GM21529 (cell line): ENCODE results near the gene ECPAS.
A peak's percentile ranks its signal among the peaks of the same experiment; 100 is the strongest.
"Not testable (repeated sequence)": the region's sequence is repeated elsewhere in the genome, so short reads cannot be mapped to it uniquely, and the experiment has no call there.

Experiments used
- ATAC-seq: cut with Tn5 transposase; IDR thresholded peaks from one replicate; pipeline ENCODE4 v1.9.1; 2021; ENCODE audit not compliant: unreplicated experiment

ECPAS gene, protein sequence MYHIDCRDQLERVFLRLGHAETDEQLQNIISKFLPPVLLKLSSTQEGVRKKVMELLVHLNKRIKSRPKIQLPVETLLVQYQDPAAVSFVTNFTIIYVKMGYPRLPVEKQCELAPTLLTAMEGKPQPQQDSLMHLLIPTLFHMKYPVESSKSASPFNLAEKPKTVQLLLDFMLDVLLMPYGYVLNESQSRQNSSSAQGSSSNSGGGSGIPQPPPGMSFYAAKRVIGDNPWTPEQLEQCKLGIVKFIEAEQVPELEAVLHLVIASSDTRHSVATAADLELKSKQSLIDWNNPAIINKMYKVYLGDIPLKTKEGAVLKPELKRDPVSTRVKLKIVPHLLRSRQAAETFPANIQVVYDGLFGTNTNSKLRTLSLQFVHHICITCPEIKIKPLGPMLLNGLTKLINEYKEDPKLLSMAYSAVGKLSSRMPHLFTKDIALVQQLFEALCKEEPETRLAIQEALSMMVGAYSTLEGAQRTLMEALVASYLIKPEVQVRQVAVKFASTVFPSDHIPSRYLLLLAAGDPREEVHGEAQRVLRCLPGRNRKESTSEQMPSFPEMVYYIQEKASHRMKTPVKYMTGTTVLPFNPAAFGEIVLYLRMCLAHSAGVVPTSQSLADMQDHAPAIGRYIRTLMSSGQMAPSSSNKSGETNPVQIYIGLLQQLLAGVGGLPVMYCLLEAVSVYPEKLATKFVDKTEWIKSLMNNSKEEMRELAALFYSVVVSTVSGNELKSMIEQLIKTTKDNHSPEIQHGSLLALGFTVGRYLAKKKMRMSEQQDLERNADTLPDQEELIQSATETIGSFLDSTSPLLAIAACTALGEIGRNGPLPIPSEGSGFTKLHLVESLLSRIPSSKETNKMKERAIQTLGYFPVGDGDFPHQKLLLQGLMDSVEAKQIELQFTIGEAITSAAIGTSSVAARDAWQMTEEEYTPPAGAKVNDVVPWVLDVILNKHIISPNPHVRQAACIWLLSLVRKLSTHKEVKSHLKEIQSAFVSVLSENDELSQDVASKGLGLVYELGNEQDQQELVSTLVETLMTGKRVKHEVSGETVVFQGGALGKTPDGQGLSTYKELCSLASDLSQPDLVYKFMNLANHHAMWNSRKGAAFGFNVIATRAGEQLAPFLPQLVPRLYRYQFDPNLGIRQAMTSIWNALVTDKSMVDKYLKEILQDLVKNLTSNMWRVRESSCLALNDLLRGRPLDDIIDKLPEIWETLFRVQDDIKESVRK (N-terminal part only)

DNA sequence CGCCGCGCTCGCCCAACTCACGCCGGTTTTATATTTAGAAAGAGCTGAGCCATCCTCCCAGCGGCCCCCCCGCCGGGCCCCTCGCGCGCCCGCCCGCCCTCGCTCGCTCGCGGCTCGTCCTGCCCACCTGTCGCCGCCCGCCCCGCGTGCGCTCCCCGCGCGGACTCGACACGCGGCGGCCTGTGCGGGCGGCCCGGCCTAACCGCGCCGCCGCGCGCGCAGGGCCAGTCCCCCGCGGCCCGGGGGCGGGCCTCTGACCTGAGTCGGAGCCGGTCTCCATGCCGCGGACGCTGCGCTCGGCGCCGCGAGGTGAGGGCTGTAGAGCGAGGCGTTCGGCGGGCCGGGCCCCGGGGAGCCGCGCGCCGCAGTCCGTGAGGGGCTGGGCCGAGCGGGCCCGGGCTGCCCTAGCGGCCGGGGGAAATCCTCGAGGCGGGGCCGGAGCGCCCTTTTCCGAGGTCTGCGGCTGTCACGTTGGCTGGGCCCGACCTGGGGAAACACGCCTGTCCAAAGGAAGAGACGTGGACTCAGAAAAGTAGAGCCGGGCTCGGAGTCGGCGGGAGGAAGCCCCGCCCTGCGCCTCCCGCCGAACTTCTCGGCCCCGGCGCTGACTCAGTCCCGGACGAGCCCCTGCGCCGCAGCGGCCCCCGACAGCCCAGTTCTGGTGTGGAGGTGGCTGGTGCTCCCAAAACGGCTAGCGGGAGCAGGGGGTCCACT, at the start of gene ECPAS:
Gene ECPAS (minus strand): TSS at position 526 of the 714 bp plus-strand sequence. CDS start 11,465 bp downstream, outside the sequence.
- peak; percentile 56 for ATAC-seq

DNA sequence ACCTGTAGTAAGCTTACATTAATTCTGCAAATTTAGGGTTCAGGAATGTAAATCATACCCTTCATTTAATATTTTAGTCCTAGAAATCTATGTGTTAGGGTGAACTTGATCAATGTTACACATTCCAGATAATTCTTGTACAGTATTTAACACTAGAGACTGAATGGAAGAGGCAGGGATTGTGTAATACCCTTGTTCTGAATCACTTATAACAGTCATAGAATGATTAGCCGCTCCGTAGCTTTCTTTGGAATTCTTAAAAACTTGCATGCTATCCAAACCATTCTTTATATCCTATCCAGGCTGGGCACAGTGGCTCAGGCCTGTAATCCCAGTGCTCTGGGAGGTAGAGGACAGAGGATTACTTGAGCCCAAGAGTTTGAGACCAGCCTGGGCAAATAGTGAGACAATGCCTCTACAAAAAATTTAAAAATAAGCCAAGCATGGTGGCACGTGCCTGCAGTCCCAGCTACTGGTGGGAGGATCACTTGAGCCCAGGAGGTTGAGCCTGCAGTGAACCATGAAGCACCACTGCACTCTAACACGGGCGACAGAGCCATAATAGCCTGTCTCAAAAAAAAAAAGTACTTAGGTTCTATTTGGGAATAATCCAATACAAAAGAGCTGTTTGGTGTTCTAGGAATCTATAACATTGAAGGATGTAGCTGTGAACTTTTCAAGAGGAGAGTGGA, 49.1 kb upstream of the ECPAS start:
- ATAC-seq, result no peak

DNA sequence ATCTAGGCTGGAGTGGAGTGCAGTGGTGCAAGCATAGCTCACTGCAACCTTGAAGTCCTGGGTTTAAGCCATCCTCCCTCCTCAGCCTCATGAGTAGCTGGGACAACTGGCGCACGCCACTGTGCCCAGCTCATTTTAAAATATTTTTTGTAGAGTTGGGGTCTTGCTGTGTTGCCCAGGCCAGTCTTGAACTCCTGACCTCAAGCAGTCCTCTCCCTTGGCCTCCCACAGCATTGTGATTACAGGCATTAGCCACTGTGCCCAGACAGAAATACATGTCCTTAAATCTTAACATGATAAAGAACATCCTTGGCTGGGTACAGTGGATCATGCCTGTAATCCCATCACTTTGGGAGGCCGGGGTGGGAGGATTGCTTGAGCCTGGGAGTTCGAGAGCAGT, 47.5 kb upstream of the ECPAS start:
- no peak for ATAC-seq

DNA sequence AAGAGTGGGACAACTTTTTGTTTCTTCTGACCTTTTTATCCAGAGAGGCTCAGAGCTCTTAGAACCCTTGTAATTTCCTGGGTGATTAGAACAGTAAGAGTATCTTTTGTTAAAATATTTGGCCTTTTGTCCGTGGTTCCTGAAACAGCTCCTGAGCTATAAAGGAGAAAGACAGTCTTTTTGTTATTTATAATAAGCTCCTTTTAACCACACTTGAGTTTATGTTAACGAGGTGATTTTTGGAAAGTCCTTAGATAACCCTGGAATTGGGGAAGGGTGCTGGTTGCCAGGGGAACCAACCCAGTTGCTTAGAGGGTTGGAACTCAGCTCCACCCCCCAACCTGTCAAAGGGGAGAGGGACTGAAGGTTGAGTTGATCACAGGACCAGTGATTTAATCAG, 45.6 kb upstream of the ECPAS start:
- no peak for ATAC-seq

DNA sequence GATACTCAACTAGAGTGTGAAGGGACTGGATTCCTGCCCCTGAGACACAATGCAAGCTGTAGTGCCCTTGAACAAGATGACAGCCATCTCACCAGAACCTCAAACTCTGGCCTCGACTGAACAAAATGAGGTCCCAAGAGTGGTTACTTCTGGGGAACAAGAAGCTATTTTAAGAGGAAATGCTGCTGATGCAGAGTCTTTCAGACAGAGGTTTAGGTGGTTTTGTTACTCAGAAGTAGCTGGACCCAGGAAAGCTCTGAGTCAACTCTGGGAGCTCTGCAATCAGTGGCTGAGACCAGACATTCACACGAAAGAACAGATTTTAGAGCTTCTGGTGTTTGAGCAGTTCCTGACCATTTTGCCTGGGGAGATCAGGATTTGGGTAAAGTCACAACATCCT, 43.2 kb upstream of the ECPAS start:
- no peak for ATAC-seq

DNA sequence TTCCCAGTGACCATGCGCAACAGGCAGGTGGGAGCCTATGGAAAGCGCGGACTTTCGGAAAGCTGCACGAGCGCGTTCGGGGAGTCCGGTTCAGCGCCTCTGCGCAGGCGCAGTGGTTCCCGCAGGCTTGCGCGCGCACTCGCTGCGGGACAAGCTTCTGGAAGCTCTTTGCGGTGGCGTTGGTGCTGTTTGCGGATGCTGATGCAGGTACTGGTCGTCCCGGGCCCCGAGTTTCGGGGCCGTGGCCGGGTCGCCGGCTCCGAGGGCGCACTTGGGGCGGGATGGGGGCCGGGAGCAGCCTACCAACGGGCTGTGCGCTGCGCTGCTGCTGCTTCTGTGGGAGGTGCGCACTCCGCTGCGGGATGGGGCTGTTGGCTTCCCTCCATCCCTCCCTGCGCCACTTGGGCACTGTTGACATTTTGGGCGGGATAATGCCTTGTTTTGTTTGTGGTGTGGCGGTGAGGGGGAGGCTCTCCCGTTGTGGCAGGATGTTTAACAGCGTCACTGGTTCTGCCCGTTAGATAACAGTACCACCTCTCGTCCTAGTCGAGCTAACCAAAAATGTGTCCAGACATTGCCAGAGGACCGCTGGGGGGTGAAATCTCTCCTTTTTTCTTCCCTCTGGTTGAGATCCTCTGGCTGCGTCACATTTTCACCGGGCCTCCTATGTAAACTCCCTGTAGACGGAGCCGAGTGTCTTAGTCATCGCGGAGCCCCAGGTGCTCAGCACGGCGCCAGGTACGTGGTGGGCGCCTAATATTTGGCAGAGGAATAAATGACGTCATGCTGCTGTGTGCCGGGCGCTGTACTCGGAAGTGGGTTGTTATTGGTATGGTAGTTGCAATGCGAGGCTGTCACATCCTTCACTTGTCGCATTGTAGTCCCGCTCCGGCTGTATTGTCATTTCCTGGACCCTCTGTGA, 41.1 kb upstream of the ECPAS start, which contains the start of gene ZNF483:
Gene ZNF483 (plus strand): TSS at position 124 of the 922 bp plus-strand sequence. CDS start 2,217 bp downstream, outside the sequence.
- ATAC-seq, result peak; percentile 48

DNA sequence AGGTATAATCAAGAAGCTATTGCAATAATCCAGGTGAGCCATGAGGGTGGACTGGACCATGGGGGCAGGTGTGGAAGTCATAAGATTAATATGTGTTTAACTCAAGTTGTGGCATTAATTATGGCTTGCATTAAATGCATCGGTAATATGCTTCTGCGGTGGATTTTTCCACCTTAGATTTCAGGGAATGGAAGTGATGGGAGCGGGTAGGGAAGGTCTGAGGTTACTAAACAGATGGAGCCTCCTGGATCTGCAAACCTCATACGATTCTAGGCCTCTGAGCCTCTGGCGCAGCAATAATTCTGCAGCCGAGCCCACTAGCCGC, 40.5 kb upstream of the ECPAS start:
- ATAC-seq, result no peak

DNA sequence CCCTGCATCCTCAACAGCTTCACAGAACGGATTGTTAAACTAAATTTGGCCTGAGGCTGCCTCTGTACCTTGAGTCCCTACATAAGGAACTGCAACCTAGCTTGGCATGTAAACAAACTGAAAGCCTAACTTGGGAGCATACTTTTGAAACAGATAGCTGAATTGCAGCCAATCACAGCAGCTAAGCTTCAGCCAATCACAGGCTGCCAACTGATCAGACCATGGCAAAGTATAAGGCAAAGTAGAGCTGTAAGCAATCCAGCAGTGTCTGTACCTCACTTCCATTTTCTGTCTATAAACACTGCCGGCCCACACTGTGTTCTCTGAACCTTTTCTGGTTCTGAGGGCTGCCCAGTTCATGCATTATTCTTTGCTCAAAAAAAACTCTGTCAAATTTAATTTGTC, 31.9 kb upstream of the ECPAS start:
- ATAC-seq, result no peak

DNA sequence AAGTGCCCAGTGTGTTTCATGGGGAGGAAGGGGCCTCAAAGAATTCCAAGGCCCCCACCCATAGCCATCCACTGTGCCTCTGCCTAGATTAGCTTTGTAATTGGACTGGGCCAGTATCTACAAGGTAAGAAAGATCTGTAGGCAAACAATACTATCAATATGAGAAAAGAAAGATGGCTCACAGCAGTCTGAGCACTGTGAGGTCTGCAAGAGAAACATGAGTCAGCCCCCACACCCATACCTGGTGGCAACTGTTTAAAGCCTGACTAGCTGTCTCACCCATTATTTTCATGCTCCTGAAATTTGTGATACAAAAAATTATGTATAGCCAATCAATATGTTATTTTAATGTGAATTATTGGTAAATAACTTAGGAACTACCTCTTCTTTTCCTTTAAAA, 30.8 kb upstream of the ECPAS start:
- ATAC-seq, result no peak

DNA sequence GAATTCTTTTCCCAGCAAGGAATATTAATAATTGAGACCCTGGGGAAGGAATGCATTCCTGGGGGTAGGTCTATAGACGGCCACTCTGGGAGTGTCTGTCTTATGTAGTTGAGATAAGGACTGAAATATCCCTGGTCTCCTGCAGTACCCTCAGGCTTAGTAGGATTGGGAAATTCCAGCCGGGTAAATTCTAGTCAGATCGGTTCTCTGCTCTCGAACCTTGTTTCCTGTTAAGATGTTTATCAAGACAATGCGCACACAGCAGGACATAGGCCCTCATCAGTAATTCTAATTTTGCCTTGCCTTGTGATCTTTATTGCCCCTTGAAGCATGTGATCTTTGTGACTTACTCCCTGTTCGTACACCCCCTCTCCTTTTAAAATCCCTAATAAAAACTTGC, 27.4 kb upstream of the ECPAS start:
- ATAC-seq, result not testable (repeated sequence)

DNA sequence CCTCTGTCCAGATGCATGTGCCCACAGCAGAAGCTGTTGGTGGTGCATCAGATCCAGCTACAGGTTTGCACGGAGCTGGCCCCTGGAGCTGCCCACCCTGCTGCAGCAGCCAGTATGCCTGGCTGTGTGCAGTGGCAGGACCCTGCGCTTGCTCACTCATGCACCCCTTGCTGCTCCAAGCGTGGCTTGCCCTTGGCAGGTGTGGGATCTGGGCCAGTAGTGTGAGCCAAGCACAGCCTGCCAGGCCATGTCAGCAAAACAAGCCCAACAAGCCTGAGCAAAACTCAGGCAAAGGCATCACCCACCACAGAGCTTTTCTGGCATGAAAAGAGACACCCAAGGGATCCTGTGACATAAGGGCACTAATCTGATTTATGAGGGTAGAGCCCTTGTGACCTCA, 18.3 kb upstream of the ECPAS start:
- ATAC-seq, result no peak

DNA sequence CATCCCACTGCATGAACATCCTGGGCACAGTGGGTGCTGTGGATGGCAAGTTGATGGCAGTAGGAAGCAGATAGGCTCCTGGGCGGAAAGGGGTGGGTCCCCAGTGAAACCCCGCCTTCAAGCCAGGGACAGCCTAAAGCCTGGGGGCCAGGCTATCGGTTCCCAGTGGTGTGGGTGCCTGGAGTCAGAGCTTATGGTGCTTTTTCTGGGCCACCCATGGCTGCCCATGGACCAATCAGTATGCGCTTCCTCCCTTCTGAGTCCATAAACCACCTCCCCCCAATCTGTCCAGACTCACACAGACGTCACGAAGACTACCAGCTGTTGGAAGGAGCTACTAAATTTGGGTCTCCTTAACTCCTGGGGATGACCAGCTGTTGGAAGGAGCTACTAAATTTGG, 17.5 kb upstream of the ECPAS start:
- no peak for ATAC-seq

DNA sequence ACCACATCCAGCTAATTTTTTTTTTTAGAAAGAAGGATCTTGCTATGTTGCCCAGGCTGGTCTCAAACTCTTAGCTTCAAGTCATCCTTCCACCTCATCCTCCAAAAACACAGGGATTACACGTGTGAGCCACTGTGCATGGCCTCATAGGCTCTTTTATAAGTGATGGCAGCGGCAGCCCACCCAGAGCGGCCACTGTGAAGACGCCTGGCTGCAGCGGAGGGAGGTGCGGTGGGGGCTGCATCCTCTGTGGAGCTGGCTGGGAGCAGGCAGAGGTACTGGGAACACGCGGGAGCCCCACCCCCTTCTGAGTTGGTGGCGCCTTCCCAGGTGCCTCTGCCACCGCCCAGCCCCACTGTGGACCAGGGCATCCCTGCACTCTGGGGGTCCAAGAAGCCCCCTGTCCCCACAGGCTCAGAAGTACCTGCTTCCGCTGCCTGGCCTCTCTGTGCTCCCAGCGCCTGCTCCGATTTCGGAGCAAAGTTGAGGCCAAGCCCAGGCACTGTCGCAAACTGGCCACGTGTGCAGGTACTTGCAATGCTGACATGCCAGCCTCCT, 16.9 kb upstream of the ECPAS start:
- no peak for ATAC-seq

DNA sequence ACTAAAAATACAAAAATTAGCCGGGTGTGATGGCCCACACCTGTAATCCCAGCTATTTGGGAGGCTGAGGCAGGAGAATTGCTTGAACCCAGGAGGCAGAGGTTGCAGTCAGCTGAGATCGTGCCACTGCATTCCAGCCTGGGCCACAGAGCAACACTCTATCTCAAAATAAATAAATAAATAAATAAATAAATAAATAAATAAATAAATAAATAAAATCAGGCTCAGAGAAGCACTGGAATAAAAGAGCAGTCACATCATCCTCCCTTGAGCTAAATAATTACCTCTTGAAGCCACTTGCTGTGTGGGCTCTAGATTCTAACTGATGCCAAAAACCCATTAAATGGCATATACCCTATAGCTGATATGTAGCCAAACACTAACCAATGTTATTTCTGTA, 13.0 kb upstream of the ECPAS start:
- ATAC-seq, result not testable (repeated sequence)

DNA sequence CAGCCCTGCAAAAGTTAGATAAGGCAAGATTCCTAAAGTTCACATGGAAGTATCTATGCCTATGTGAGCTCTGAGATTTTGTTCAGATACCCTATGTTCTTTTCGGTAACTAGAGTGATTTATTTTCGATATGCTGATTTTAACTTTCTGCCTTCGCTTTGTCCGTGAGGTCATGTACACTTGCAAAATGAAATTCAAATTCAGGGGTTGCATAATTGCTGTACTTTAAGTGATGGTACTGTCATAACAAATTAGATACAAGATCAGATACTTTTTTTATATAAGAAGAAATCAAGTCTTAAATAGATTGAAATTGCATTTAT, 350 bp upstream of the ECPAS start:
- no peak for ATAC-seq

DNA sequence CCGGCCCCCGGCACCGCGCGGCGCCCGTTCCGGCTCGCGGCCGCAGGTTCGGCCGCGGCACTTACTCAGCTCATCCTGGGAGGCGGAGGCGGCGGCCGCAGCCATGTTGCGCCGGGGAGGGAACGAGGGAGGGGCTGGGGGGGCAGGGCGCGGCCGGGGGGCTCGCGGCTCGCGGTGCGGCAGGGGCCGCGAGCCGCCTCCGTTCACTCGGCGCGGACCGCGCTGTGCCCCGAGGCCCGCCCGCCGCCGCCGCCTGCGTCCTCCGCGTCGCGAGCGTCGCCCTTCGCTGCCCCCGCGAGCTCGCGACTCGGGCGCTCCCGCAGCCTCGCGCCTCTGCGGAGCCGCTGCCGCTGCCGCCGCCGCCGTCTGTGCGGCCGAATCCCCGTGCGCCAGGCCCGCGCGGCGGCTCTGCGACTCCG, 735 bp downstream of the ECPAS start:
- peak; percentile 35 for ATAC-seq

DNA sequence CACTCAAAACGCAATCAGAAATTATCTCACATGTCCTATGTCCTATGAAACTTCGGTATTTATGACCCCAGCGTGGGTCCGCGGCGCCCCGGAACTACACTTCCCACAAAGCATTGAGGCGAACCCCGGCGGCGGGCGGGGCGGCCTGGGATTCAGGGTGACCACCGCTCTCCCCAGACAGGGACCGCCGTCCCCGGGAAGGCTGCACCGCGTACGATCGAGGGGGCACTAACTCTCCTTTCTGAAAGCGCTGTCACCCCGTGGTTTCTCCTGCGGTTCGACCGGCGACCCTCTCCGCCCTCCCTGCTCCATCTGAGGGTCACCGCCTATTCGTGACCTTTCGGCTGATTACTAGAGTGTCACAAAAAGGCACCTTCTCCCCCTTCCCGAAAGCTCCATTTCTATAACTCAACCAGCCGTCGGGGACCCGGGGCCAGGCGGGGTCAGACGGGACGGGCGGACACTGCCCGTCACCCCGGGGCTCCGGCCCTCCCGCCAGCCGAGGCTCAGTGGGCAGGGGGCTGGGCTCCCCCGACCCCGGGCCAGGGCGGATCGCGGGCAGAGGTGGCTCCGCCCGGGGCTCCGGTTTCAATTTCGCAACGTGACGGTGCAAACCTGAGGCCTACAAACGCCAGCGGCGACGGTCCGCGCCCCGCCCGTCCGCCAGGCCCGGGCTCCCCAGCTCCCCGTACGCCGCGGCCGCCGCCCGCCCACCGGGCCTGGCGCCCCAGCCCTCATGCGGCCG, 1.3 kb downstream of the ECPAS start:
- ATAC-seq, result peak; percentile 66
